Ovary (tissue), 3 donors: ENCODE measurements around the gene SLC45A3.

ENCODE experiments used
- CTCF ChIP-seq, 3 donors: fragments of 450-650 bp in 2 of 3; fragments of 200-600 bp in 1 of 3; IDR thresholded peaks; one replicate each; pipeline versions ENCODE4 v1.5.1 to v1.8.0; 2016 to 2022; ENCODE audit warnings: antibody characterized with exemption in 3 of 3, mild to moderate bottlenecking in 1 of 3
- EP300 ChIP-seq: sonication (generic); formaldehyde crosslinking; IDR thresholded peaks from one replicate; pipeline ENCODE4 v1.6.1; 2017; ENCODE audit warnings: antibody characterized with exemption
- donor health status: DM: no; HTN: no; CAD: no.

GRCh38 chr1:205610901-205611466 is 69.3 kb downstream of the SLC45A3 start:
- TF ChIP-seq EP300: no peak
- no peak for TF ChIP-seq CTCF (IDR thresholded peaks at IDR 0.05)
